Panc1 (cell line): ENCODE data around the gene CD38. TPM values are rescaled to one million over a fixed set of nuclear protein-coding genes. Genes with fewer than 3 reads are reported as not detected.

ENCODE experiments used
- ATAC-seq: fragments of 200-7000 bp; cut with Tn5 transposase; 2 replicates; pipeline ENCODE4 v1.9.1; 2020; ENCODE audit warnings: mild to moderate bottlenecking, moderate library complexity
- BruUV-seq: library from RNA; stranded (reverse); fragments of 400-500 nt; replicated peaks from 2 replicates; lab custom pipeline; 2021; lab: Mats Ljungman, UMichigan
- CTCF ChIA-PET: fragments of 300-600 bp; sonication (Branson Sonifier 250); formaldehyde crosslinking; loops from one replicate; lab custom pipeline; 2022; ENCODE audit warnings: antibody characterized with exemption; lab: Charles Lee
- POLR2A ChIA-PET: fragments of 300-600 bp; sonication (Branson Sonifier 250); formaldehyde crosslinking; loops from one replicate; lab custom pipeline; 2022; ENCODE audit warnings: antibody characterized with exemption; lab: Charles Lee
- DNase-seq: peaks from one replicate; pipeline ENCODE4 v3.0.0-alpha.2; 2010; ENCODE audit warnings: low read depth, low spot score
- H3K27ac ChIP-seq: 2 replicates; pipeline ENCODE4 v1.5.1; 2011; ENCODE audit warnings: mild to moderate bottlenecking, low read length, inconsistent platforms
- H3K27me3 ChIP-seq: fragments of 200-500 bp; sonication (Bioruptor generic); 2 replicates; pipeline ENCODE4 v1.6.0; 2014; ENCODE audit warnings: low read length, inconsistent platforms; ENCODE audit not compliant: control insufficient read depth, insufficient read depth
- H3K36me3 ChIP-seq: fragments of 200-500 bp; sonication (Bioruptor generic); 2 replicates; pipeline ENCODE4 v1.5.1; 2014; ENCODE audit warnings: inconsistent platforms, mild to moderate bottlenecking, low read length, moderate library complexity; ENCODE audit not compliant: control insufficient read depth, insufficient read depth
- H3K4me1 ChIP-seq: 2 replicates; pipeline ENCODE4 v1.5.1; 2011; ENCODE audit warnings: inconsistent platforms, mild to moderate bottlenecking, low read length, moderate library complexity; ENCODE audit not compliant: control insufficient read depth, insufficient read depth
- H3K4me3 ChIP-seq, 2 experiments: 2 replicates each; pipeline ENCODE4 v1.5.1; 2011 to 2012; ENCODE audit warnings: low read depth in 2 of 2, low read length in 2 of 2, mild to moderate bottlenecking in 2 of 2, inconsistent platforms in 1 of 2, moderate library complexity in 1 of 2
- H3K9me3 ChIP-seq: fragments of 200-500 bp; sonication (Bioruptor generic); 2 replicates; pipeline ENCODE4 v1.5.1; 2014; ENCODE audit warnings: low read depth, mild to moderate bottlenecking, inconsistent platforms, low read length, moderate library complexity; ENCODE audit not compliant: control insufficient read depth, insufficient read depth
- POLR2AphosphoS5 ChIP-seq: IDR thresholded peaks from 2 replicates; pipeline ENCODE4 v1.6.1; 2012; ENCODE audit warnings: mild to moderate bottlenecking, low read depth, low read length, moderate library complexity
- REST ChIP-seq, 2 experiments: IDR thresholded peaks; 2 replicates each; pipeline ENCODE4 v1.6.1; 2011 to 2012; ENCODE audit warnings: low read depth in 2 of 2, control low read depth in 1 of 2, low read length in 1 of 2, mild to moderate bottlenecking in 1 of 2, moderate library complexity in 1 of 2; ENCODE audit not compliant: insufficient read depth in 1 of 2
- SIN3A ChIP-seq: IDR thresholded peaks from 2 replicates; pipeline ENCODE4 v1.6.1; 2012; ENCODE audit warnings: low read depth, mild to moderate bottlenecking, low read length, moderate library complexity, borderline replicate concordance; ENCODE audit not compliant: insufficient read depth
- TCF7L2 ChIP-seq: IDR thresholded peaks from 2 replicates; pipeline ENCODE4 v1.6.1; 2011; ENCODE audit warnings: mild to moderate bottlenecking, low read depth, low read length, inconsistent platforms
- in situ Hi-C: cut with HindIII; loops from 2 replicates; pipeline ENCODE4 v1.10.0; 2016; ENCODE audit warnings: low sequenced_read_pairs, low pct_unique_long_range_greater_than_20kb
- intact Hi-C: fragments of 100-400 bp; cut with micrococcal nuclease; formaldehyde crosslinking; loops from one replicate; pipeline ENCODE4 v1.10.0; 2022; ENCODE audit not compliant: unreplicated experiment
- total RNA-seq: library from RNA; stranded (reverse); gene quantifications from one replicate; pipeline ENCODE4 v1.2.1, GENCODE V29; 2021; ENCODE audit not compliant: unreplicated experiment
- TF ChIP-seq, protein P1 (sequence below): fragments of 450-650 bp; IDR thresholded peaks from 2 replicates; pipeline ENCODE4 v1.5.1; 2017; ENCODE audit warnings: mild to moderate bottlenecking

The CD38 gene
- total RNA-seq, 1 experiment from 2014 or later = 0.15 TPM

- in situ Hi-C loops (no loop called here), intact Hi-C loops (no loop called here)
- TF ChIP-seq REST (IDR thresholded peaks at IDR 0.05; ENCODE audit: insufficient read depth in 1 of 2, low read depth in 2 of 2, low read length in 1 of 2) (no peak), POLR2AphosphoS5 (no peak), TCF7L2 (no peak), SIN3A (no peak)
- TF ChIP-seq, protein P1, sequence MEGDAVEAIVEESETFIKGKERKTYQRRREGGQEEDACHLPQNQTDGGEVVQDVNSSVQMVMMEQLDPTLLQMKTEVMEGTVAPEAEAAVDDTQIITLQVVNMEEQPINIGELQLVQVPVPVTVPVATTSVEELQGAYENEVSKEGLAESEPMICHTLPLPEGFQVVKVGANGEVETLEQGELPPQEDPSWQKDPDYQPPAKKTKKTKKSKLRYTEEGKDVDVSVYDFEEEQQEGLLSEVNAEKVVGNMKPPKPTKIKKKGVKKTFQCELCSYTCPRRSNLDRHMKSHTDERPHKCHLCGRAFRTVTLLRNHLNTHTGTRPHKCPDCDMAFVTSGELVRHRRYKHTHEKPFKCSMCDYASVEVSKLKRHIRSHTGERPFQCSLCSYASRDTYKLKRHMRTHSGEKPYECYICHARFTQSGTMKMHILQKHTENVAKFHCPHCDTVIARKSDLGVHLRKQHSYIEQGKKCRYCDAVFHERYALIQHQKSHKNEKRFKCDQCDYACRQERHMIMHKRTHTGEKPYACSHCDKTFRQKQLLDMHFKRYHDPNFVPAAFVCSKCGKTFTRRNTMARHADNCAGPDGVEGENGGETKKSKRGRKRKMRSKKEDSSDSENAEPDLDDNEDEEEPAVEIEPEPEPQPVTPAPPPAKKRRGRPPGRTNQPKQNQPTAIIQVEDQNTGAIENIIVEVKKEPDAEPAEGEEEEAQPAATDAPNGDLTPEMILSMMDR = no peak
- BruUV-seq = no TSS peak
- DNase-seq = no peak
- ATAC-seq = no peak
- Histone ChIP-seq H3K27me3 (no peaks in the 10 kb centered on the region), H3K27ac (no peak overlapping the region), H3K9me3 (no peaks in the 10 kb centered on the region), H3K36me3 (no peaks in the 10 kb centered on the region), H3K4me1 (no peaks in the 10 kb centered on the region), H3K4me3 (no peak overlapping the region)
- ChIA-PET CTCF (no interaction called here), POLR2A (no interaction called here)
Observed at GRCh38 chr4:15742637-15743036, 35.5 kb upstream of the CD38 start.

DNA sequence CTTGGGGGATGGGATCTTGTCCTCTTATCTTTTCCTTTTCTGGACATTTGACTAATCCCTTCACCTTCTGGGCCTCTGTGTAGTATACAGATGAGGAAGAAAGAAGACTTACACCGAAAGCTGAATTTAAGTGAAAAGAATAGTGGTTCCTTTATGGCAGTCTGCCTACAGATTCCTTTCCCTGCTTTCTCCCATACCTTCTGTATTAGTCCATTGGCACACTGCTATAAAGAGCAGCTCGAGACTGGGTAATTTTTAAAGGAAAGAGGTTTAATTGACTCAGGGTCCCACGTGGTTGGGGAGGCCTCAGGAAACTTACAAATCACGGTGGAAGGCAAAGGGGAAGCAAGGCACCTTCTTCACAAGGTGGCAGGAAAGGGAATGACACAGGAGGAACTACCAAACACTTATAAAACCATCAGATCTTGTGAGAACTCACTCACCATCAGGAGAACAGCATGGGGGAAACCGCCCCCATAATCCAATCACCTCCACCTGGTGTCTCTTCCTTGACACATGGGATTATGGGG lies 34.0 kb upstream of the CD38 start:
- ChIA-PET POLR2A (interaction anchor here (0.6 kb wide), 1 partner anchor 49 kb away, joined by 4 read pairs; no protein-coding TSS in a partner anchor), CTCF (no interaction called here)
- Histone ChIP-seq H3K36me3 (no peaks in the 10 kb centered on the region), H3K4me1 (no peaks in the 10 kb centered on the region), H3K4me3 (no peak overlapping the region), H3K27ac (no peak overlapping the region), H3K9me3 (no peaks in the 10 kb centered on the region), H3K27me3 (no peaks in the 10 kb centered on the region)
- BruUV-seq = no TSS peak
- intact Hi-C loops (no loop called here), in situ Hi-C loops (no loop called here)
- TF ChIP-seq REST (IDR thresholded peaks at IDR 0.05; ENCODE audit: insufficient read depth in 1 of 2, low read depth in 2 of 2, low read length in 1 of 2) (no peak), TCF7L2 (no peak), SIN3A (no peak), POLR2AphosphoS5 (no peak)
- TF ChIP-seq, protein P1 = no peak
- ATAC-seq (no peak), DNase-seq (no peak)
